Sciatic nerve (tissue), 2 donors: ENCODE measurements around the gene SLX1A. TPM values are rescaled to one million over a fixed set of nuclear protein-coding genes. Genes with fewer than 3 reads are reported as not detected.
"Not testable (repeated sequence)": the region's sequence is repeated elsewhere in the genome, so short reads cannot be mapped to it uniquely, and the experiment has no call there.

Experiments used
- ATAC-seq: fragments of 200-7000 bp; cut with Tn5 transposase; one replicate; pipeline ENCODE4 v1.9.1; 2020; ENCODE audit warnings: mild to moderate bottlenecking, moderate library complexity
- DNase-seq: peaks from one replicate; pipeline ENCODE4 v3.0.0-alpha.2; 2020; ENCODE audit warnings: low spot score
- intact Hi-C: fragments of 100-400 bp; cut with DNase I; formaldehyde crosslinking; loops from one replicate; pipeline ENCODE4 v1.14.2; 2022
- total RNA-seq: library from RNA; stranded (reverse); fragmentation: NEBNext Ultra II Directional; extraction: Animal tissue kit (Norgen Biotek cat#: 25700); gene quantifications from one replicate; pipeline ENCODE4 v1.2.1, GENCODE V29; 2021
- donor health status: DM: no; HTN: no; CAD: no.
- donor health status: DM: no; HTN: no; CAD: no.

Gene SLX1A
- 18.5 TPM for total RNA-seq

DNA sequence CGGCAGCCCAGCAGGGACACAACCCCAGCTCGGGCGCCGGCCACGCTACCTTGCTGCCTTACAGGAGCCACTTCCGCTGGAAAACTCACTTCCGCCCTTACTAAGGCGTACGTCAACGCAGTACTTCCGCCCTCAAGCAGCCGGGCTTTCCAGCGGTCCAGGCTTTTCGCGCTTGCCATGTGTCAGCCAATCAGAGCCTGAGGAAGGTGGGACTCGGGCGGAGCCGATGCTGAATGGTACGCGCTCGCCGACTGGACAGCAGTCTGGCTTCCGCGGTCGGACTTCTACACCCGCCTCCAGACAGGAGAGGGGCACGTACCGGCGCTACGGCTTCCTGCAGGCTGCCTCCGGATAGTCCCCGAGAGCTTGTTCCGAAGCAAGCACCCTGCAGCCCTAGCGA, at the start of gene SLX1A, which contains the start of gene BOLA2B:
Gene SLX1A (plus strand): TSS at position 261 of the 400 bp plus-strand sequence. CDS start 210 bp downstream, outside the sequence.
Gene BOLA2B (minus strand): TSS at position 52 of the 400 bp plus-strand sequence. CDS start 71 bp downstream, outside the sequence.
- peak; percentile 99 for ATAC-seq
- DNase-seq, intact Hi-C loops: not testable (repeated sequence)

DNA sequence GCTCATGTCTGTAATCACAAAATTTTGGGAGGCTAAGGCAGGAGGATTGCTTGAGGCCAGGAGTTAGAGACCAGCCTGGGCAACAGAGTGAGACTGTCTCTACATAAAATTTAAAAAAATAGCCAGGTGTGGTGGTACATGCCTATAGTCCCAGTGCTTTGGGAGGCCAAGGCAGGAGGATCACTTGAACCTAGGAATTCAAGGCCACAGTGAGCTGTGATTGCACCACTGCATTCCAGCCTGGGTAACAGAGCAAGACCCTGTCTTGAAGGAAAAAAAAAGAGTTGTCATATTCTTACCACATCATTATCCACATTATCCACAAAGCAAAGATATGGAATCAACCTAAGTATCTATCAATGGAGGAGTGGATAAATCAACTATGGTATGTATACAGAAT, 49.7 kb upstream of the SLX1A start:
- intact Hi-C loops, result no loop called here
- DNase-seq (no peak), ATAC-seq (no peak)

DNA sequence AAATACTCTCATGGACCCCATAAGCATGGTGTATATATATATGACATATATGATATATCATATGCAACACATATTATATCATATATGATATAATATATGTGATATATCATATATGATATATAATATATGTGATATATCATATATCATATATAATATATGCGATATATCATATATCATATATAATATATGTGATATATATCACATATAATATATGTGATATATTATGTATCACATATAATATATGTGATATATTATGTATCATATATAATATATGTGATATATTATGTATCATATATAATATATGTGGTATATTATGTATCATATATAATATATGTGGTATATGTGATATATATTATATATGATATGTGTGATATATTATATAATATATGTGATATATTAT, 48.8 kb upstream of the SLX1A start:
- intact Hi-C loops, result no loop called here
- DNase-seq (no peak), ATAC-seq (no peak)

DNA sequence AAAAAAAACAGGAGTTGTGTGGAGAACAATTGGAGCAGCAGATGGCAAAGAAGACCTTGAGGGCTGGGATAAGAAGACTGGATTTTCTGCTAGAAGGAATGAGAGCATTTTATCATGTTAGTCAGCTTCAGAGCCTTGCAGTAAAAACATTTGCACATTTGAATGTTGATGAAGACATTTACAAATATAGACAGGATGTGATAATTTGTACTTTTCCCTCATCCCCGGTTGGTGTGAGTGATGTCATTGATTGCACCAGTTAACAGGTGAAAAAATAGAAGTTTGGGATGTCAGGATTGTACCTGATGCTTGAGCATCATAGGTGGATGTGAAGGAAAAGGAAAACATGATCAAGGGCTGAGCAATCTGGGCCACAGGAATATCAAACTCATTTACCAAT, 48.0 kb upstream of the SLX1A start:
- ATAC-seq (no peak), DNase-seq (no peak)
- intact Hi-C loops, result no loop called here

DNA sequence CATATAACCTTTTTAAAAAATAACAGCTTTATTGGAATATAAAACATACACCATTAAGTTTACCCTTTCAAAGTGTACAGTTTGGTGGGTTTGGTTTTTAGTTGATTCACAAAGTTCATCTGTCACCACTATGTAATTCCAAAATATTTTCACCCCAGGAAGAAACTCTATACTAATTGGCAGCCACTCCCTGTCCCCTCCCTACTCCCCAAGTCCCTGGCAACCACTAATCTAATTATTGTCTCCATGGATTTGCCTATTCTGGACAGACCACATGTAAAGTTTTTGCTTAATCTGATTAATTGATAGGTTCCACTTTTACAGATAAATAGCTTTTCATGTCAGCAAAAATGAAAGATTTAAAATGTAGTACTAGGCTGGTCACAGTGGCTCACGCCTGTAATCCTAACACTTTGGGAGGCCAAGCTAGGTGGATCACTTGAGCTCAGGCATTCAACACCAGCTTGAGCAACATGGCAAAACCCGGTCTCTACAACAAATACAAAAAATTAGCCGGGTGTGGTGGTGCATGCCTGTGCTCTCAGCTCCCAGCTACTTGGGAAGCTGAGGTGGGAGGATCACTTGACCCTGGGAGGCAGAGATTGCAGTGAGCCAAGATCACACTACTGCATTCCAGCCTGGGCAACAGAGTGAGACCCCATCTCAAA, 45.7 kb upstream of the SLX1A start:
- intact Hi-C loops, result no loop called here
- no peak for DNase-seq
- ATAC-seq, result no peak

DNA sequence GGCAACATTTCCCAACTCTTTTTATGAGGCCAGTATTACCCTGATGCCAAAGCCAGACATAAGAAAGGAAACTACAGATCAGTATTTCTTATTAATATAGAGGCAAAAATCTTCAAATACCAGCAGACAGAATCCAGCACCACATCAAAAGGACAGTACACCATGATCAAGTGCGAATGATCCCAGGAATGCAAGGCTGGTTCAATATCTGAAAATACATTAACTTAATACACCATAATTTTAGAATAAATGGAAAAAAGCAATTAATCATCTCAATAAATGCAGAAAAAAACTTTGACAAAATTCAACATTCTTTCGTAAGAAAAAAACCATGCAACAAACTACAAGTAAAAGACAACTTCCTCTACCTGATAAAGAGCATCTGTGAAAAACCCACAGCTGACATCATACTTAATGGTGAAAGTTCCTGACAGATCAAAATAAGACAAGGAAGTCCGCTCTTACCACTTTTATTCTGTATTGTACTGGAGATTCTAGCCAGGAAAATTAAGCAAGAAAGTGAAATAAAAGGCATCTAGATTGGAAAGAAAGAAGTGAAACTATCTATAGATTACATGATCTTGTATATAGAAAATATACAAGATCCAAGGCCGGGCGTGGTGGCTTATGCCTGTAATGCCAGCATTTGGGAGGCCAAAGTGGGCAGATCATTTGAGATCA, 44.3 kb upstream of the SLX1A start:
- intact Hi-C loops, result no loop called here
- ATAC-seq (no peak), DNase-seq (no peak)

DNA sequence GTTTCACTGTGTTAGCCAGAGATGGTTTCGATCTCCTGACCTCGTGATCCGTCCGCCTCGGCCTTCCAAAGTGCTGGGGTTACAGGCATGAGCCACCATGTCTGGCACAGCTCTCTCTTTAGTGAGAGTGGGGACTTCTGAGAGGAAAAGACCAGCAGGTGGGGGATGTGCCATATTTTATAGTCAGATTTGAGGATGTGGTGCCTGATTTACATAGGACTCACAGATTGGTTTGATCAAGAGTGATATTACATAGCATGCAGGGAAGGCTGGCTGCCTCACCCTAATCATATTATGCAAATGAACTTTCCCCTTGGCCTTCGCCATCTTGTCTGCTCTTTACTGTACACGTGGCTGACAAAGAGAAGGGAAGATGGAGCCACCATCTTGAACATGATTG, 42.6 kb upstream of the SLX1A start:
- ATAC-seq (no peak), DNase-seq (no peak)
- intact Hi-C loops, result no loop called here

DNA sequence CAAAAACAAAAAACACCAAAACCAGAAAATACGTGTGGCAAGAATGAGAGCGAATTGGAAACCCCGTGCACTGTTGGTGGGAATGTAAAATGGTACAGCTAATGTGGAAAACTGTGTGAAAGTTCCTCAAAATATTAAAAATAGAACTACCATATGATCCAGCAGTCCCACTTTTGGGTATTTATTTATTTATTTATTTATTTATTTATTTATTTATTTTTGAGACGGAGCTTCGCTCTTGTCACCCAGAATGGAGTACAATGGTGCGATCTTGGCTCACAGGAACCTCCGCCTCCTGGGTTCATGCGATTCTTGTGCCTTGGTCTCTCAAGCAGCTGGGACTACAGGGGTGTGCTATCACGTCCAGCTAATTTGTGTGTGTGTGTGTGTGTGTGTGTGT, 41.2 kb upstream of the SLX1A start:
- DNase-seq (no peak), ATAC-seq (no peak)
- intact Hi-C loops, result no loop called here

DNA sequence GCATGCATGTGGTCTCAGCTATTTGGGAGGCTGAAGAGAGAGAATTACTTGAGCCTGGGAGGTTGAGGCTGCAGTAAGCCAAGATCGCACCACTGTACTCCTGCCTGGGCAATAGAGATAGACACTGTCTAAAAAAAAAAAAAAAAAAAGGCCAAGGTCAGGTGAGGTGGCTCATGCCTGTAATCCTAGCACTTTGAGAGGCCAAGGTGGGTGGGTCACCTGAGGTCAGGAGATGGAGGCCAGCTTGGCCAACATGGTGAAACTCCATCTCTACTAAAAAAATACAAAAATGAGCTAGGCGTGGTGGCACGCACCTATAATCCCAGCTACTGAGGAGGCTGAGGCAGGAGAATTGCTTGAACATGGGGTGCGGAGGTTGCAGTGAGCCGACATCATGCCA, 38.5 kb upstream of the SLX1A start:
- DNase-seq, result no peak
- intact Hi-C loops, result no loop called here
- ATAC-seq, result no peak

DNA sequence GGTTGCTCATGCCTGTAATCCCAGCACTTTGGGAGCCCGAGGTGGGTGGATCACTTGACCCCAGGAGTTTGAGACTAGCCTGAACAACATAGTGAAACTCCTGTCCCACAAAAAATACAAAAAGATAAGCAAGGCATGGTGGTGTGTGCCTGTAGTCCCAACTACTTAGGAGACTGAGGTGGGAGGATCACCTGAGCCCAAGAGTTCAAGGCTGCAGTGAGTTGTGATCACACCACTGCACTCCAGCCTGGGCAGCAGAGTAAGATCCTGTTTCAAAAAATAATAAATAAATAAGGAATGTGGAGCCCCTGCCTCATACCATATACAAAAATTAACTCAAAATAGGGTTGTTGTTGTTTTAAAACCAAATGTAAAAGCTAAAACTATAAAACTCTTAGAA, 36.5 kb upstream of the SLX1A start:
- DNase-seq (no peak), ATAC-seq (no peak)
- intact Hi-C loops, result no loop called here

DNA sequence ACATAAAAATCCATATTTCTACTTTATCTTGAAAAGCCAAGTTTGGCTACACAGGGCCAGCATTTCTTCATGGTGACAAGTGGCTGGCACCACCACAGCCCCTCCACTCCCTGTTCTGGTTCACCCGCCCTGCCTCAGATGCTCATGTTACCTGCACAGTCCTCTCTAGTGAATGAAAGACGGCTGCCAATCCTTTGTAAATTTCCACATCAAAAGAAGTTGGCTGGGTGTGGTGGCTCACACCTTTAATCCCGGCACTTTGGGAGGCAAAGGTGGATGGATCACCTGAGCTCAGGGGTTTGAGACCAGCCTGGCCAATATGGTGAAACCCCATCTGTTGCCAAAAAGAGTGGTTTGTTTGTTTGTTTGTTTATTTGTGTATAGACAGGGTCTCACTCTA, 30.1 kb upstream of the SLX1A start:
- intact Hi-C loops, result no loop called here
- no peak for ATAC-seq
- no peak for DNase-seq

DNA sequence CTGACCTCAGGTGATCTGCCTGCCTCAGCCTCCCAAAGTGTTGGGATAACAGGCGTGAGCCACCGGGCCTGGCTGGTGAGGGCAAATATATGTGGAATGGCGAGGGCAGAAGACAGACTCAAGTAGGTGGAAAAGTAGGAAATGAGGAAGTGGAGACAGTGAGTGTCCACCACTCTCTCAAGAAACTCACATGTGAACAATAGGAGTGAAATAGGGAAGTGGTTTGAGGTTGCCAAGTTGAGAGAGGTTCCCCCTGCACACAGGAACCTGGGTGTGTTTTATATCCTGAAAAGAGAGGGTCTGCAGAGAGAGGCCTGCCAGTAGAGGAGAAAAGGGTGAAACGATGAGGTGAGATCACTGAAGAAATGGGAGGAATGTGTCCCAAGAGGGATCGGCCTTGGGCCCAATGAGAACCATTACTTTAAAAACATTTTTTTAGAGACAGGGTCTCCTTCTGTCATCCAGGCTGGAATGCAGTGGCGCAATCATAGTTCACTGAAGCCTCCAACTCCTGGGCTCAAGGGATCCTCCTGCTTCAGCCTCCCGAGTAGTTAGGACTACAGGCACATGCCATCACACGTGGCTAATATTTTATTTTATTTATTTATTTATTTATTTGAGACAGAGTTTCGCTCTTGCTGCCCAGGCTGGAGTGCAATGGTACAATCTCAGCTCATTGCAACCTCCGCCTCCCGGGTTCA, 27.3 kb upstream of the SLX1A start:
- ATAC-seq, result peak; percentile 63
- intact Hi-C loops, result no loop called here
- DNase-seq, result no peak

DNA sequence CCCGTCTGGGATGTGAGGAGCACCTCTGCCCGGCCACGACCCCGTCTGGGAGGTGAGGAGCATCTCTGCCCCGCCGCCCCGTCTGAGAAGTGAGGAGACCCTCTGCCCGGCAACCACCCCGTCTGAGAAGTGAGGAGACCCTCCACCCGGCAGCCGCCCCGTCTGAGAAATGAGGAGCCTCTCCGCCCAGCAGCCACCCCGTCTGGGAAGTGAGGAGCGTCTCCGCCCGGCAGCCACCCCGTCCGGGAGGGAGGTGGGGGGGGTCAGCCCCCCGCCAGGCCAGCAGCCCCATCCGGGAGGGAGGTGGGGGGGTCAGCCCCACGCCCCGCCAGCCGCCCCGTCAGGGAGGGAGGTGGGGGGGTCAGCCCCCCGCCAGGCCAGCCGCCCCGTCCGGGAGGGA, 24.9 kb upstream of the SLX1A start:
- intact Hi-C loops, ATAC-seq, DNase-seq: not testable (repeated sequence)

DNA sequence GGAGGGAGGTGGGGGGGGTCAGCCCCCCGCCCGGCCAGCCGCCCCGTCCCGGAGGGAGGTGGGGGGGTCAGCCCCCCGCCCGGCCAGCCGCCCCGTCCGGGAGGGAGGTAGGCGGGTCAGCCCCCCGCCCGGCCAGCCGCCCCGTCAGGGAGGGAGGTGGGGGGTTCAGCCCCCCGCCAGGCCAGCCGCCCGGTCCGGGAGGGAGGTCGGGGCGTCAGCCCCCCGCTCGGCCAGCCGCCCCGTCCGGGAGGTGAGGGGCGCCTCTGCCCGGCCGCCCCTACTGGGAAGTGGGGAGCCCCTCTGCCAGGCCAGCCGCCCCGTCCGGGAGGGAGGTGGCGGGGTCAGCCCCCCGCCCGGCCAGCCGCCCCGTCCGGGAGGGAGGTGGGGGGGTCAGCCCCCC, 24.3 kb upstream of the SLX1A start:
- DNase-seq, ATAC-seq, intact Hi-C loops: not testable (repeated sequence)

DNA sequence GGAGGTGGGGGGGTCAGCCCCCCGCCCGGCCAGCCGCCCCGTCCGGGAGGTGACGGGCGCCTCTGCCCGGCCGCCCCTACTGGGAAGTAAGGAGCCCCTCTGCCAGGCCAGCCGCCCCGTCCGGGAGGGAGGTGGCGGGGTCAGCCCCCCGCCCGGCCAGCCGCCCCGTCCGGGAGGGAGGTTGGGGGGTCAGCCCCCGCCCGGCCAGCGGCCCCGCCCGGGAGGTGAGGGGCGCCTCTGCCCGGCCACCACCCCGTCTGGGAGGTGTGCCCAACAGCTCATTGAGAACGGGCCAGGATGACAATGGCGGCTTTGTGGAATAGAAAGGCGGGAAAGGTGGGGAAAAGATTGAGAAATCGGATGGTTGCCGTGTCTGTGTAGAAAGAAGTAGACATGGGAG, 23.5 kb upstream of the SLX1A start:
- DNase-seq, intact Hi-C loops, ATAC-seq: not testable (repeated sequence)

DNA sequence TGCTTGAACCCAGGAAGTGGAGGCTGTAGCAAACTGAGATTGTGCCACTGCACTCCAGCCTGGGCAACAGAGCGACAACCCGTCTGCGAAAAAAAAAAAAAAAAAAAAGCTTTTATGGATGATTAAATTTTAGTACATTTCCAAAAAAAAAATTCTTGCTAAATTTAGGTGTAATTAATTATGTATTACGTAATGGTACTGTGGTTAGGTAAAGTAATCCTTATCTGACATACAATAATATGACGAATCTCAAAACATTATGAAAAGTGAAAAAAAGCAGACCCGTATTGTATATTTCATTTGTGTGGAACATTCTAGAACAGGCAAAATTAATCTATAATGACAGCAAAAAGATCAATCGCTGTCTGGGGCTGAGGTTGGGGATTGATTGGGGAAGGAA, 20.6 kb upstream of the SLX1A start:
- no peak for ATAC-seq
- no peak for DNase-seq
- intact Hi-C loops, result no loop called here

DNA sequence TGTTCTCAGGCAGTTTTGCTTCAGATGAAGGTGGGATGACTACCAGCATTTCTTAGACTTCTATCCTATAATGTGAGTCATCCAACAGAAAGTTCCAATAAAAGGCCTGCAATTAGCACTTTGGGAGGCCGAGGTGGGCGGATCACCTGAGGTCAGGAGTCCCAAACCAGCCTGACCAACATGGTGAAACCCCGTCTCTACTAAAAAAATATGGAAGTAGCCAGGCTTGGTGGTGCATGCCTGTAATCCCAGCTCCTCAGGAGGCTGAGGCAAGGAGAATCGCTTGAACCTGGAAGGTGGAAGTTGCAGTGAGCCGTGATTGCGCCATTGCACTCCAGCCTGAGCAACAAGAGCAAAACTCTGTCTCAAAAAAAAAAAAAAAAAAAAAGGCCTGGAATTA, 16.8 kb upstream of the SLX1A start:
- not testable (repeated sequence) for DNase-seq

DNA sequence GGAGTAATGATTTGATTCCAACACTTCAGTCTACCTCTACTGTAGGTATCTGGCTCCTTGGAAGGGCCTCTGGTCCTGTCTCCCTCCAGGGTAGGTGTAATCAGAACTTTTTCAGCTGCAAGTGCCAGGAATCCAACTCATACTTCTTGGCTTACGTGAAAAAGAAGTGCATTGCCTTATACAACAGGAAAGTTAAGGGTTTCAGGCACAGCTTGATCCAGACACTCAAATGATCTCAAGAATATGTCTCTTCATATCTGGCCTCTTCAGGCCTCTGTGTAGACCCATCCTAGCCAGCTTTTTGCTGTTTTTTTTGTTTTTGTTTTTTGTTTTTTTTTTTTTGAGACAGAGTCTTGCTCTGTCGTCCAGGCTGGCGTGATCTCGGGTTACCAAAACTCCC, 14.5 kb upstream of the SLX1A start:
- intact Hi-C loops, result no loop called here
- no peak for ATAC-seq
- DNase-seq, result no peak

More for the DNA sequence above, 16.8 kb upstream of the SLX1A start:
- intact Hi-C loops, ATAC-seq: not testable (repeated sequence)

DNA sequence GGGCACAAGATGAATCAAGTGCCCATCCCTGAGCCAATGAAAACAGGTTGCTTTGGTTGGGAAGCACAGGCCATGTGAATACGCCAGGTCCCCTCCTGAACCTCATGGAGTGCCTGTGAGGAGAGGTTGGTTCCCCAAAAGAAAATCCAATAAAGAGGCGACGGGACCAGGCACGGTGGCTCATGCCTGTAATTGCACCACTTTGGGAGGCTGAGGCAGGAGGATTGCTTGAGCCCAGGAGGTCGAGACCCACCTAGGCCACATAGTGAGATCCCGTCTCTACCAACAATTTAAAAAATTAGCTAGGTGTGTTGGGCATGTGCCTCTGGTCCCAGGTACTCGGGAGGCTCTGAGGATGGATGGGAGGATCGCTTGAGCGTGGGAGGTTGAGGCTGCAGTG, 13.7 kb upstream of the SLX1A start:
- intact Hi-C loops, result no loop called here
- ATAC-seq, result no peak
- DNase-seq, result no peak

DNA sequence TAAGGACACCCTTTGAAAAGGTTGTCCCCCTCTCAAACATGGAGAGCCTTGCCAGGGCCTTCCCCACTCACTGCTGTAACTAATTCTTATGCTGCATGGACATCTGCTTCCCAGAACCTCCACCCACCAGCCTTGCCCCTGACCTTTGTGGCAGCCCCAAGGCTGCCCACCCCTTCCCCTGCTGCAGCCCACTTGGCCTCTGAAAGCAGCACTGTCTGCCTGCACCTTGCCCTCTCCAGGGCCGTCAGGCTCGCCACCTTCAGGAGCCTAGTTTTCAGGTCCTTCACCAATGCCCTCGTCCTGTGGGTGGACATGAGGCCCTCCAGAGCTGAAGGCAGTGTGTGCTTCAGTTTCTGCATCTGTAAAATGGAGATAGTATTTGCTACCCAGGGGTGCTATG, 12.9 kb upstream of the SLX1A start:
- intact Hi-C loops, result no loop called here
- ATAC-seq (no peak), DNase-seq (no peak)
